Activated CD4-positive, alpha-beta T cell treated with anti-CD3 and anti-CD28 coated beads, Interleukin-10, Interleukin-2, amounts not matched to agents 100 ng/mL and 50 ng/mL, durations not matched to agents 16 hours and 8 hours (primary cell): ENCODE data around the gene WDR41.
"Not testable (repeated sequence)": the region's sequence is repeated elsewhere in the genome, so short reads cannot be mapped to it uniquely, and the experiment has no call there.

Experiments
- DNase-seq: peaks from one replicate; pipeline ENCODE4 v3.0.0-alpha.2; 2020

The WDR41 gene

DNA sequence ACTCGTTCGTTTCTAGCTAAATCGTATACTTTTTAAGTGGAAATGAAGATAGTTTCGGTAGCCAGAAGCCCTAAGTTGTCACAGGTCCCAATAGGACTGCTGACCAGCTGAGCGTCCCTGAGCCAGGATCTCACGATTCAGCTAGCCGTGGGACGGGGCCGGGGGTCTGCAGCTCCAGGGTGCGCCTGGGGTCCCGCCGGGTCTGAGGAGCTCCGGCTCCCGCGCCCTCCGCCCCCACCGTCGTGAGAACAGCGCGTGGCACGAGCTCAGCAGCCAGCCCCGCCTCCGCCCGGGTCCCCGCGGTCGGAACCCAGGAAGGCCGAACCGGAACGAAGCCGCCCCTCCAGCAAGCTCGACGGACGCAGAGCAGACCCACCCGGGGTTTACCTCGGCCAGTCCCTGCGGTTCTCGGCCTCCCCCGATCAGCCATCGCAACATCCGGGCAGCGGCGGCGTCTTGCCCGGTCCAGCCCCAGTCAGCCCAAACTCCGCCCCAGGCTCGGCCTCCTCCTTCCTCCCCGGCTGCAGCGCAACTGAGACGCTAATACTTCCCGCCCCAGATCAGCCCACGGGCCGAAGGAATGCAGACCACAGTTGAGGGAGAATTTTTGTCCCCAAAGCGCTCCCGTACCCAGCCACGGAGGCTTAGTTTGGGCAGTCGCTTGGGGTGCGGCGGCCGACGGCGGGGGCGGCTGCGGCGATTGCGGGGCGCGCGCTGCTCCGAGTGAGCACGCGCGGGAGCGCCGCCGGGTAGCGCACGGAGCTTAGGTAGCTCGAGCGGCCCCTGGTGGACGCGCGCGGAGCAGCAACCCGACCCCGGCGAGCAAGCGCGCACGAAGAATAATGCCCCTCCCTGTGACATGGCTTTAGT lies at the start of gene WDR41:
Gene WDR41, minus strand, starts transcription at position 534 of the 870 bp plus-strand sequence. Its CDS starts 96 bp downstream, at position 438.
- peak; percentile 89 for DNase-seq

GRCh38 chr5:77531297-77531696 lies 39.2 kb upstream of the WDR41 start:
- no peak for DNase-seq

DNA sequence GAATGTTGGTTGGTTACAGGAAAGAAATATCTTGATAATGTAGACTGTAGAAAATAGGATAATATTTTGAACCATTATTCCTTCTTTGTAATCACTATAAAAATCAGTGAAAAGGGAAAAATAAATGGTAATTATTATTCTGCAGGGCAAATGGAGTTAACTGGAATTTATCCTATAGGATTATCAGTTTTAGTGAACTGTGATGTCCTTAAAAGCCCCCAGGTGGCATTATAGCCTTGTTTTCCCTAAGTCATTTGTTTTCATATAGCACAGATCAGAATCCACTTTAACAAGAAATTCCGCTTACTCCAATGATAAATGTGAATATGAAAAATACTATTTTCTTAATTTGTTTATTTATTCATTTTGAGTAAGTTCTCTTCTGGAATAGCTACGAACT lies 26.2 kb upstream of the WDR41 start:
- no peak for DNase-seq

GRCh38 chr5:77514457-77514856 lies 22.3 kb upstream of the WDR41 start:
- no peak for DNase-seq

DNA sequence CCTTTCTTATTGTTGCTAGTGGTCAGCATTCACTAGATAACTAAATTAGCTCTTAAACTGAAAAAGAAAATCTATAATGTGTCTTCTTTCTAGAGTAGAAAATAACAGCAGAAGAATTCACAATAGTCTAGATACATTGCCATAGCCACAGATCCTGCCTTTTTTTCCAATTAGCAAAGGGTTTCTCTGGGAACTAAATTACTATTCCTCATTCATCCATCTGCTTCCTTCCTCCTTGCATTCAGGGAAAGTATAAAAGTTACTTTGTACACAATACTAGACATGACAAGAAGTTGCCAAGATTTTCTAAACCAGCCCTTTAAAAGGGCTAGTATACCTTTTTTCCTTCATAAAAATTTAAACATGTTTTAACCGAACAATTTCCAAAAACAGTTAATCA lies 21.2 kb upstream of the WDR41 start:
- DNase-seq, result no peak

- not testable (repeated sequence) for DNase-seq
These were observed 9.0 kb upstream of the WDR41 start for GRCh38 chr5:77501132-77501531.

- no peak for DNase-seq
These were observed 7.9 kb upstream of the WDR41 start for GRCh38 chr5:77499973-77500372.

DNA sequence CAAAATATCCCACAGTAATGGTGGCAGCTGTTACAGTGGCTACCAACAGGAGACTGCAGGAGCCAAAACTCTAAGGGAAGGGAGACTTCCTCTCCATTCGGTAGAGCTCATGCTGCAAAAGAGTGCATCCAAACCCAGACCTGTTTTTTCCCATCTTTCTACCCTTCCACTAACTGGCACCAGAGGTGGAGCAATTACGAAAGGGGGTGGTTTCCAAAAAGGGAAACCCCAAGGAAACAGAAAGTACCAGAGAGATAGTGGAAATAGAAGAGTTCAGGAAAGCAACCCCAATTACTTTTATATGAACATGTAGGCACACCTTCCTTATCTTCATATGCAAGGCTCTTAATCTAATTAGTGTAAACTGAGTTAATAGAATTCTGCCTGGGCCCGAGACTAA lies 7.3 kb upstream of the WDR41 start:
- no peak for DNase-seq

GRCh38 chr5:77498952-77499351 lies 6.8 kb upstream of the WDR41 start:
- no peak for DNase-seq

GRCh38 chr5:77494935-77495334 lies 2.8 kb upstream of the WDR41 start:
- no peak for DNase-seq

GRCh38 chr5:77492653-77493000 lies 511 bp upstream of the WDR41 start:
- DNase-seq, result no peak

GRCh38 chr5:77490741-77491344 lies 1.3 kb downstream of the WDR41 start:
- peak; percentile 25 for DNase-seq

DNA sequence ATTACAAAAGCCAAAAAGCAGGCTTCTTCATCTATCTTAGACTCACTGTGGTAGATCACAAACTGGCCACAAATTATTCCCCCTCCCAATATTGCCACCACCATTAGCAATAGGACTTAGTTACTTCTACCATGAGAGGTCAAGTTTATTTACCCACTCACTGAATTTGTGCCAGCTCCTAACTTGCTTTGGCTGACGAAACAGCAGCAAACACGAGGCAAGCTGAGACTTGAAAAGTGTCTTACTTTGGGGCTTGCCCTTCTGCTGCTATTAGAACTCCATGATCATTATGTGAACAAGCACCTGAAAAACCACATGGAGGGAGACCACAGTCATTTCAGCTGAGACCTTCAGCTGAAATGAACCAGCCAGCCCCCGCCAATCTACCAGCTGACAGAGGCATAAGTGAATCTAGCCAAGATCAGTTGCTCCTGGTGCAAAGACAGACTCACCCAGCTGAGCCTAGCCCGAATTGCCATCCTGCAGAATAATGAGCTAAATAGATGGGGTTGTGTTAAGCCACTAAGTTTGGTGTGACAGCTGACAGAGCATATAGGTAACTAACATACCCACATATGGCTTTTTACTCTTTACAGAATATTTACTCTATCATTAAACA lies 5.7 kb downstream of the WDR41 start:
- DNase-seq, result no peak

DNA sequence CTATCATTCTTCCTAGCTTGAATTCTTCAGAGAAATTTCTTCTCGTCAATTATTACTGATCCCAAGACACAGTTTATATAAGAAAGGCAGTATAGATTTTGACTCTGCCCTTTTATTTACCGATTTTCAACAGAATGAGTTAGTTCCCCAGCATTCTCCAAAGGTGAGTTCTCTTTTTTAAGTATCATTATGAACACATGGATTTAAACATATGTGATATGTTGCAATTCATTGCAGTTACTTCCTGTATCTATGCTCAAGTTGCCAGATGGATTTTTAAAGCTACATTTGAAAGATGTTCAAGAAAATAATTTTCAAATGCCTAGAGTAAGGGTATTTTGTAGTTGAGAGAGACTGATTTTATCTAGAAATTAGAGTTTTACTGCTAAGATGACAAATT lies 8.4 kb downstream of the WDR41 start:
- DNase-seq, result no peak

- DNase-seq, result not testable (repeated sequence)
These were observed 17.1 kb downstream of the WDR41 start for GRCh38 chr5:77475041-77475440.

DNA sequence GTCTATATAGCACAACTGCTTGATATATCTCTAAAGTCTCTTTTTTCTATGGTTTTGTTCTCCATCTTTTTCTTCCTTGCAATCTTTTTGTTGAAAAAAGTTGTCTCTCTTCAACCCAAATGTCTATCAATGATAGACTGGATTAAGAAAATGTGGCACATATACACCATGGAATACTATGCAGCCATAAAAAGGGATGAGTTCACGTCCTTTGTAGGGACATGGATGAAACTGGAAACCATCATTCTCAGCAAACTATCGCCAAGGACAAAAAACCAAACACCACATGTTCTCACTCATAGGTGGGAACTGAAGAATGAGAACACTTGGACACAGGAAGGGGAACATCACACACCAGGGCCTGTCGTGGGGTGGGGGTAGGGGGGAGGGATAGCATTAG lies 23.2 kb downstream of the WDR41 start:
- not testable (repeated sequence) for DNase-seq

DNA sequence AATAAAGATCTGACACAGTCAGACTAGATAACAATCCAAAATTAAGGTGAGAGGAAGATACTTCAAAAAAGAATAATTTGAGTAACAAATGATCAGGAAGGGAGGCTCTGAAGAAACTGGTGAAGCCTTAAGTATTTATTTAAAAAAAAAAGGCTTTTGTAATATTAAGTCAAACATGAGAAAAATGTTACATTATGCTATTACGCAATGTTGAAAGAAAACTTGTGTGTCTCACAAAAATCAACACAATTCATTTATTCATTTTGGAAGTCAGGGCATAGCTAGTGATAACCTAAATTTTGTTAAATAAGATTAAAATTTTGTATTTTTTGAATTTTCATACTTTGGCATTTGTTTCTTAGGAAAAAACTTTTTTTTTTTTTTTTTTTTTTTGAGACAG lies 28.2 kb downstream of the WDR41 start:
- no peak for DNase-seq

GRCh38 chr5:77461287-77461686 lies 30.8 kb downstream of the WDR41 start:
- no peak for DNase-seq

- no peak for DNase-seq
These were observed 38.0 kb downstream of the WDR41 start for GRCh38 chr5:77454123-77454522.

DNA sequence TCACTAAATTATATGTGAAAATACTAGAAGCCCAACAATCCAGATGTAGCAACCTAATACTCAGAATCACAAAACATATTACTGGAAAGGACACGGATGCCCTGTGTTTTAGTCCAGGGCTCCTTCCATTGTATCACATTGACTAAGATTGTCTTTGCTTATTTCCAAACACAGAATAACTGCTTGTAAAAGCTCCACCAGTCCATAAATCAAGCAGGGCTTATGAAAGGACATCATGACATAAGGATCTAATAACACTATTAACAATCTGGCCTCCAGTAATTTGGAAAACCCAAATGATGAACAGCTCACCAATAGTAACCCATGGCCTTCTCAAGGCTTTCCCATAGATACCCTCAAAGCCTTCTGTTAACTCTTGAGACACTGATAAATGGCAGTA lies 39.8 kb downstream of the WDR41 start:
- DNase-seq, result no peak

DNA sequence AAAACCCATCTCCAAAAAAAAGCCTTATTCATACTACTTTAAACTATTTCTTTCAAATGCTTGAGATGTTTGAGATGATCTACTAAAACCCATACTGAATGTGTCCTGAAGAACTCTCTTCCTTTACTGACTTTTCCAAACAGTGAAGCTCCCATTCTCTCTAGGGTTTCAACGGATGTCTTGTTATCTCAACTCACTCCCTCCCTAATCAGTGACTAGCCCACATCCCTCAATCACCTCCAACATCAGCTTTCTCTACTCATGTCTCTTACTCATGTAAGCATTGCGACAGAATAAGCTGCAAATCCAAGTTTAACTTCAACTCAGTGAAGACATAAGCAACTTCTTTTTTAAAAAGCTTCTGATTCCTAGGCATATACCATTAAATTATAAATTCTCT lies 42.1 kb downstream of the WDR41 start:
- no peak for DNase-seq

DNA sequence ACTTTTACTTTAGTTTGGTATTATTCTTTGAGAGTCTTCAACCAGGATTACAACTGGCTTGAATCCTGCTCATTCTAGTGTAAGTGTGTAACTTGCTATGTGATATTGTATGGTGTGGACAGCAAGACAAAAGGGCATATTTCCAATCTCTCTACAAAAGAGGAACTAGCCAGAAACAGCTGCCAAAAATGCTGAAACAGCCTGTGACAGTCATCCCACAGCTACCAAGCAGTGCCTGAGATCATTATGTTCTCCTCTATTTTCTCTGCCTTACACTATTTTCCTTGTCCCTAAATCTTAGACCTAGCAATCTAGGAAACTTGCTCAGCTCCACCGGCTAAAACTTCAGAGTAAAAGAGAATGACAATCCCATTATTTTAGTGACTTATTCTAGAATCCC lies 42.8 kb downstream of the WDR41 start:
- DNase-seq, result no peak

DNA sequence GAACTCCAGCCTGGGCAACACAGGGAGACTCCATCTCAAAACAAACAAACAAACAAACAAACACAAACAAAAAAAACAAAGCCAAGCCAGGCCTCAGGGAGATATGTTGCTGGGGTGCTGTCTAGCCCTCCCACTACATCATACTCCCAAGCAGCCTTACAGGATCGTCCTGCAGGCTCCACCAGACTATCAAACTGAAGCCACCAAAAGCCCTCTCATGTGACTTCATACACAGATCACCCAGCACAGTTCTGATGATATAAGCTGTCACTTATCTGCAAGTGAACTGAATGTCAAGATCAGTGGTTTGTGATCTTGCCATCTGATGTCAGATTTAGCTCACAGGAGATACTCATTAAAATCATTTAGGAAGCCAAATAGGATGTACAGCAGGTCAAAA lies 43.3 kb downstream of the WDR41 start:
- DNase-seq, result no peak

DNA sequence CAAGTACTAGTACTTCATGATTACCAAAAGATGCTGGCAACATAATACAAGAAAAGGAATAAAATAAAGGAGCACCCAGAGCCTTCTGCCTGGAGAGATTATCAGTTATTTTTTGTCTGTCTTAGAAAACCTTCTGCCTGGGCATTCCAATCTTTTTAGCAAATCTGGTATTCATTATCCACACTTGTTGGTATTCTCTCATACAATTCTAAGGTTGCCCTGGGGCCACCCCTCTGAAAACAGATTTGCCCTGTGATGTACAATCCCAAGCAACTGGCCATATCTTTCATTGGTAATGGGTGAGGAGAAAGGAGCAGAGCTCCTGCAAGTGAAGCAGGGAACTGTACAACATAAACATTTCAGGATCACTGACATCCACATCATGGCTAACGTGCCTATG lies 47.8 kb downstream of the WDR41 start:
- no peak for DNase-seq
